22Rv1 (cell line): ENCODE results near the gene NEB.

Experiments used
- ZFX ChIP-seq: fragments of 450-650 bp; IDR thresholded peaks from 2 replicates; pipeline ENCODE4 v1.6.1; 2017; ENCODE audit warnings: antibody characterized with exemption, borderline replicate concordance
- TF ChIP-seq, protein P1 (sequence below): fragments of 450-650 bp; IDR thresholded peaks from 2 replicates; pipeline ENCODE4 v1.5.1; 2017; ENCODE audit warnings: mild to moderate bottlenecking

GRCh38 chr2:151638191-151638933 is 95.9 kb downstream of the NEB start:
- TF ChIP-seq, protein P1, sequence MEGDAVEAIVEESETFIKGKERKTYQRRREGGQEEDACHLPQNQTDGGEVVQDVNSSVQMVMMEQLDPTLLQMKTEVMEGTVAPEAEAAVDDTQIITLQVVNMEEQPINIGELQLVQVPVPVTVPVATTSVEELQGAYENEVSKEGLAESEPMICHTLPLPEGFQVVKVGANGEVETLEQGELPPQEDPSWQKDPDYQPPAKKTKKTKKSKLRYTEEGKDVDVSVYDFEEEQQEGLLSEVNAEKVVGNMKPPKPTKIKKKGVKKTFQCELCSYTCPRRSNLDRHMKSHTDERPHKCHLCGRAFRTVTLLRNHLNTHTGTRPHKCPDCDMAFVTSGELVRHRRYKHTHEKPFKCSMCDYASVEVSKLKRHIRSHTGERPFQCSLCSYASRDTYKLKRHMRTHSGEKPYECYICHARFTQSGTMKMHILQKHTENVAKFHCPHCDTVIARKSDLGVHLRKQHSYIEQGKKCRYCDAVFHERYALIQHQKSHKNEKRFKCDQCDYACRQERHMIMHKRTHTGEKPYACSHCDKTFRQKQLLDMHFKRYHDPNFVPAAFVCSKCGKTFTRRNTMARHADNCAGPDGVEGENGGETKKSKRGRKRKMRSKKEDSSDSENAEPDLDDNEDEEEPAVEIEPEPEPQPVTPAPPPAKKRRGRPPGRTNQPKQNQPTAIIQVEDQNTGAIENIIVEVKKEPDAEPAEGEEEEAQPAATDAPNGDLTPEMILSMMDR = no peak
- TF ChIP-seq ZFX = no peak
